Peyer's patch (tissue), 4 donors: Measurements from ENCODE around the gene CHID1. TPM values are rescaled to one million over a fixed set of nuclear protein-coding genes. Genes with fewer than 3 reads are reported as not detected.

ENCODE experiments used
- DNase-seq, 3 donors: peaks; one replicate each; pipeline ENCODE4 v3.0.0-alpha.2; 2017 to 2019
- H3K27ac ChIP-seq, 4 donors: fragments of 200-600 bp; sonication (generic); one replicate each; pipeline ENCODE4 v1.5.1; 2016 to 2019
- H3K27me3 ChIP-seq, 2 donors: fragments of 200-600 bp; sonication (generic); one replicate each; pipeline ENCODE4 v1.5.1; 2019
- H3K36me3 ChIP-seq, 3 donors: fragments of 200-600 bp; sonication (generic); one replicate each; pipeline ENCODE4 v1.5.1; 2016 to 2019
- H3K4me1 ChIP-seq, 4 donors: fragments of 200-600 bp; sonication (generic); one replicate each; pipeline ENCODE4 v1.5.1; 2016 to 2019
- H3K4me3 ChIP-seq, 4 donors: fragments of 200-600 bp; sonication (generic); 1 replicate in 3 of 4; 2 replicates in 1 of 4; pipeline ENCODE4 v1.5.1; 2016 to 2019; ENCODE audit warnings: mild to moderate bottlenecking in 1 of 4
- H3K9me3 ChIP-seq, 4 donors: fragments of 200-600 bp; sonication (generic); one replicate each; pipeline ENCODE4 v1.5.1; 2016 to 2019; ENCODE audit warnings: mild to moderate bottlenecking in 1 of 4
- POLR2A ChIP-seq, 2 donors: fragments of 450-650 bp; IDR thresholded peaks; one replicate each; pipeline ENCODE4 v1.5.1; 2017; ENCODE audit warnings: antibody characterized with exemption in 2 of 2, mild to moderate bottlenecking in 2 of 2, moderate library complexity in 2 of 2
- total RNA-seq, 4 donors: library from RNA; depleted of rRNA; stranded (reverse); fragments of >200 nt; gene quantifications; one replicate each; pipeline ENCODE4 v1.1.0, GENCODE V29; 2016
- TF ChIP-seq, protein P1 (sequence below), 6 experiments: fragments of 450-650 bp in 4 of 6; fragments of 200-600 bp in 2 of 6; sonication (generic) in 1 of 6; IDR thresholded peaks; one replicate each; pipeline ENCODE4 v1.5.1; 2017 to 2019; ENCODE audit warnings: antibody characterized with exemption in 6 of 6, mild to moderate bottlenecking in 3 of 6, moderate library complexity in 1 of 6

The CHID1 gene
- total RNA-seq, 4 donors from 2014 or later: 50.6 to 72.6 (median 57.2) TPM

DNA sequence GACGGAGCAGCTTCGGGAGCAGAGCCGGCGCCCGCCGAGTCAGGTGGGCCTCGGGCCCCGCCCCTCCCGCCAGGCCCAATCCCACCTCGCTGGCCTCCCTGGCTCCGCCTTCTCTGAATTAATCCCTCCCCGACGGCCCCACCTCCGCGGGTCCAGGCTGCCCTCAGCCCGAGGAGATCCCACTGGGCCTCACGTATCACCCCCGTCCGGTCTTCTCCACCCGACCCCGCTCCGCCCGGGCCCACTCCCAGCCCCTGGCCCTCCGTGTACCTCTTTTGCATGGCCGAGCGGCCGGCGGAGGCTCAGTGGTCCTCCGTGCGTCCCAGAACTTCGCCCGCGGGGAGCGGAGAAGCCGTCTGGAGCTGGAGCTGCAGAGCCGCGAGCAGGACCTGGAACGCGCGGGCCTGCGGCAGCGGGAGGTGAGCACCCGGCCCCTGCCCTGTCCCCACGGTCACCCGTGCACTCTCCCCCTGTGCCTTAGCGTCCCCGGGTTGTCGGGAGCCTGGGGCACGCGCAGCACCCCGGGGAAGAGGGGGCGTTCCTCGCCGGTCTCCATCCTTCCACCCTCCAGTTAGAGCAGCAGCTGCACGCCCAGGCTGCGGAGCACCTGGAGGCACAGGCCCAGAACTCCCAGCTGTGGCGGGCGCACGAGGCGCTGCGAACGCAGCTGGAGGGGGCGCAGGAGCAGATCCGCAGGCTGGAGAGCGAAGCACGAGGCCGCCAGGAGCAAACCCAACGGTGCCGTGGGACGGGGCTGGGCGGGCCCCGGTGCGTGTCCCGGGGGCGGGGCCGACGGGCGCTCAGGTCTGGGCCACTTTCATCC, 80.1 kb downstream of the CHID1 start:
- peaks cover 23 to 90% (median 42%) of the 10 kb centered on the region in 4 donors for H3K4me1 ChIP-seq
- peak overlapping the region; percentile 33 to 49 (median 41) for H3K4me3 ChIP-seq
- H3K27ac ChIP-seq: peak overlapping the region; percentile 11 to 85 (median 53)
- peaks cover 0 to 2% (median 0%) of the 10 kb centered on the region in 3 donors for H3K36me3 ChIP-seq
- DNase-seq: peak; percentile 79 to 91 (median 84)
- H3K27me3 ChIP-seq: peaks cover 0 to 20% of the 10 kb centered on the region in 2 donors
- no peaks in the 10 kb centered on the region for H3K9me3 ChIP-seq
- TF ChIP-seq, protein P1, sequence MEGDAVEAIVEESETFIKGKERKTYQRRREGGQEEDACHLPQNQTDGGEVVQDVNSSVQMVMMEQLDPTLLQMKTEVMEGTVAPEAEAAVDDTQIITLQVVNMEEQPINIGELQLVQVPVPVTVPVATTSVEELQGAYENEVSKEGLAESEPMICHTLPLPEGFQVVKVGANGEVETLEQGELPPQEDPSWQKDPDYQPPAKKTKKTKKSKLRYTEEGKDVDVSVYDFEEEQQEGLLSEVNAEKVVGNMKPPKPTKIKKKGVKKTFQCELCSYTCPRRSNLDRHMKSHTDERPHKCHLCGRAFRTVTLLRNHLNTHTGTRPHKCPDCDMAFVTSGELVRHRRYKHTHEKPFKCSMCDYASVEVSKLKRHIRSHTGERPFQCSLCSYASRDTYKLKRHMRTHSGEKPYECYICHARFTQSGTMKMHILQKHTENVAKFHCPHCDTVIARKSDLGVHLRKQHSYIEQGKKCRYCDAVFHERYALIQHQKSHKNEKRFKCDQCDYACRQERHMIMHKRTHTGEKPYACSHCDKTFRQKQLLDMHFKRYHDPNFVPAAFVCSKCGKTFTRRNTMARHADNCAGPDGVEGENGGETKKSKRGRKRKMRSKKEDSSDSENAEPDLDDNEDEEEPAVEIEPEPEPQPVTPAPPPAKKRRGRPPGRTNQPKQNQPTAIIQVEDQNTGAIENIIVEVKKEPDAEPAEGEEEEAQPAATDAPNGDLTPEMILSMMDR (IDR thresholded peaks at IDR 0.05): no peak
- TF ChIP-seq POLR2A (IDR thresholded peaks at IDR 0.05): no peak

DNA sequence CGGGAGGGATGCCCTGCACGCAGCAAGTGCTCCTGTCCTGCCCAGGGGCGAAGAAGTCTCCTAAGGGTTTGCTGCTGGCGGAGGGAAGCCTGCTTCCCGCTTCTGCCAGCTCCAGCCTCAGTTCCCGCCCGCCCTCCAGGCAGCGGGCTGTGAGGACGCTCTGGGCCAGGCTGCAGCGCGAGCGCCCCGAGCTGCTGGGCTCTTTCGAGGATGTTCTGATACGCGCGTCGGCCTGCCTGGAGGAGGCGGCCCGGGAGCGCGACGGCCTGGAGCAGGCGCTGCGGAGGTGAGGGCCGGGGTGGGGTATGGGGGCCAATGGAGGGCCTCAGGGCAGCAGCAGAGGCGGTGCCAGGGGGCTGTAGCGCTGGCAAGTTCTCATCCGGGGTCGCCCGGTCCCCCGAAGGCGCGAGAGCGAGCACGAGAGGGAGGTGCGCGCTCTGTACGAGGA, 80.7 kb downstream of the CHID1 start:
- peak overlapping the region; percentile 11 to 85 (median 53) for H3K27ac ChIP-seq
- TF ChIP-seq, protein P1 (IDR thresholded peaks at IDR 0.05): no peak
- TF ChIP-seq POLR2A (IDR thresholded peaks at IDR 0.05): peak in 1 of 2 donors; percentile 41
- H3K36me3 ChIP-seq: peaks cover 0 to 8% (median 0%) of the 10 kb centered on the region in 3 donors
- H3K4me1 ChIP-seq: peaks cover 23 to 92% (median 42%) of the 10 kb centered on the region in 4 donors
- peak overlapping the region; percentile 33 to 49 (median 41) for H3K4me3 ChIP-seq
- H3K27me3 ChIP-seq: peaks cover 0 to 20% of the 10 kb centered on the region in 2 donors
- H3K9me3 ChIP-seq: no peaks in the 10 kb centered on the region
- no peak for DNase-seq

DNA sequence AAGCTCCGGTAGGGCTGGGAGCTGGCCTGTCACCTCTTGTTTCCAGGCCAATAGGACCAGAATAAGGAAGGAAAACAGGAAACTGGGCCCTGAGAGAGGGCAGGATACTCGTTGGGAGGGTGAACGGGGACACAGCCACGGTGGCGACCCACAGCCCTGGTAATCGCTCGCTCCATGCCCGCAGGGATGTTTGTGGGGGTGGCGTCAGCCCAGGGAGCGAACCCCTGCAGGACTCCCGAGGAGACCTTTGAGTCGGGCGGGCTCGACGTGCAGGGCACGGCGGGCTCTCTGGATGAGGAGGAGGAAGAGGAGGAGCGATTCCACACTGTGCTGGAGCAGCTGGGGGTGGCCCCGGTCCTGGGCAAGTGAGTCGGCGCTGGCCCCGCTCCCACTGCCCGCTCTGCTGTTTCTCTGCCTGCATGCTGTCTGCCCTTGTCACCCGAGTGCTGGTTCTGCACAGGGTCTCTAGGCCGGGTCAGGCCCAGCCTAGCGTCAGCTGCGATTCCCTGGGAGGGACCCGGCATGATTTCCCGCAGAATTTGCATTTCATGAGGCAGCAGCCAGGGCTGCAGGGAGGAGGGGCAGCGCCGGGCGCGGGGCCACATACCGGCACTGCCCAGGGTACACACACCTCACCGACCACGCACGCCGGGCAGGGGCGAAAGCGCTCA, 81.3 kb downstream of the CHID1 start:
- H3K27ac ChIP-seq: peak overlapping the region; percentile 81 to 94 (median 85)
- H3K4me3 ChIP-seq: peak overlapping the region; percentile 33 to 49 (median 41)
- H3K4me1 ChIP-seq: peaks cover 19 to 87% (median 42%) of the 10 kb centered on the region in 4 donors
- peaks cover 0 to 20% of the 10 kb centered on the region in 2 donors for H3K27me3 ChIP-seq
- TF ChIP-seq, protein P1 (IDR thresholded peaks at IDR 0.05): no peak
- peaks cover 0 to 14% (median 0%) of the 10 kb centered on the region in 3 donors for H3K36me3 ChIP-seq
- no peaks in the 10 kb centered on the region for H3K9me3 ChIP-seq
- DNase-seq: peak in 2 of 3 donors; percentile 65 to 72

DNA sequence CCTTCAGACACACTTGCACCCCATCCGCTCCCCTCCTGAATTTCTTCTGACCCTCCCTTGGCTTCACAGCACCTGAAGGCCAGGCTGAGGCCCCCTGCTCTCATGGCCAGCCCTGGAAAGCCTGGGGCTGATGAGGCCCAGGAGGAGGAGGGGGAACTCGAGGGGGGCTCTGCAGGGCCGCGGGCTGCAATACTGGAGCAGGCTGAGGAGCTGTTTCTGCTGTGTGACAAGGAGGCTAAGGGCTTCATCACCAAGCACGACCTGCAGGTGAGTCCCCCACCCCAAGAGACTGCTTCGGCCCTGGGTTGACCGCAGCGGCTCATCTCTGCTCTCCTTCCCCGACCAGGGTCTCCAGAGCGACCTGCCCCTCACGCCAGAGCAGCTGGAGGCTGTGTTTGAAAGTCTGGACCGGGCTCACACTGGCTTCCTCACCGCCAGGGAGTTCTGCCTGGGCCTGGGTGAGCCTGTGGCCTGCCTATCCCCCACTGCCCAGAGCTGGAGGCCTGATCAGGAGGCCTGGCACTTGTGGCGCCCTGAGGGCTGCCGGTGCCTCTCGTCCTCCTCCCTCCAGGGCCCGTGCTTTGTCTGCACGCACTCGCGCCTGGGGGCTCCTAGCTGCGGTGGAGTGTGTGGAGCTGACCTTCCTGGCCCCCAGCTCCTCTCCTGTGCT, 82.0 kb downstream of the CHID1 start:
- Histone ChIP-seq H3K4me1 (peaks cover 18 to 80% (median 42%) of the 10 kb centered on the region in 4 donors), H3K36me3 (peaks cover 0 to 21% (median 0%) of the 10 kb centered on the region in 3 donors), H3K9me3 (no peaks in the 10 kb centered on the region), H3K4me3 (peak overlapping the region in 2 of 4 donors; percentile 39 to 49), H3K27ac (peak overlapping the region; percentile 81 to 94 (median 85)), H3K27me3 (peaks cover 0 to 20% of the 10 kb centered on the region in 2 donors)
- TF ChIP-seq POLR2A (IDR thresholded peaks at IDR 0.05): no peak
- TF ChIP-seq, protein P1 (IDR thresholded peaks at IDR 0.05): no peak
- DNase-seq: no peak

DNA sequence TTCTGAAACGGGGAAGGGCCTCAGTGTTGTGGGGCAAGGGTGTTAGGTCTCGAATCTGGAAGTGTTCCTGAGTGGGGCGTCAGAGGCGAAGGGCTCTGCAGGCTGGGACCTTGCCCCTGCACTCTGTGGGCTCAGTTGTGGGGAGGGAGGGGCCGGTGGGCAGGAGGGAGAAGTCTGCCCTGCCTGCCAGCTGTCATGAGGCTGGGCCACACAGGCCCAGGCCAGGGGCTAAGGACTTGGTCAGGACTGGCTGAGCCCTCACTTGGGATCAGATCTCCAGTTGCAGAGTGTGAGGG, 82.8 kb downstream of the CHID1 start, which contains the start of gene CRACR2B:
CRACR2B (plus strand) TSS at position 23 of the 296 bp plus-strand sequence. CDS start 689 bp downstream, outside the sequence.
- peak in 2 of 3 donors; percentile 72 to 77 for DNase-seq

More for the DNA sequence above, 82.8 kb downstream of the CHID1 start, which contains the start of gene CRACR2B:
- peaks cover 0 to 20% of the 10 kb centered on the region in 2 donors for H3K27me3 ChIP-seq
- peaks cover 0 to 27% (median 0%) of the 10 kb centered on the region in 3 donors for H3K36me3 ChIP-seq
- no peaks in the 10 kb centered on the region for H3K9me3 ChIP-seq
- TF ChIP-seq, protein P1 (IDR thresholded peaks at IDR 0.05): no peak
- peak in 1 of 2 donors; percentile 58 for TF ChIP-seq POLR2A (IDR thresholded peaks at IDR 0.05)
- peaks cover 18 to 77% (median 42%) of the 10 kb centered on the region in 4 donors for H3K4me1 ChIP-seq
- H3K4me3 ChIP-seq: peak within 1 kb of the TSS; percentile 55 to 73 (median 64)
- peak within 1 kb of the TSS; percentile 81 to 94 (median 85) for H3K27ac ChIP-seq
